Erythroblast (primary cell): ENCODE measurements around the gene MYNN.

ENCODE experiments used
- DNase-seq, 2 experiments: peaks; one replicate each; lab custom pipeline; 2025; lab: John Stamatoyannopoulos, UW
- GATA1 ChIP-seq: IDR thresholded peaks from 2 replicates; pipeline ENCODE4 v1.6.1; 2011; ENCODE audit warnings: low read depth, mild to moderate bottlenecking, control low read depth, low read length, moderate library complexity
- POLR2A ChIP-seq: IDR thresholded peaks from 2 replicates; pipeline ENCODE4 v1.6.1; 2011; ENCODE audit warnings: mild to moderate bottlenecking, low read length

The MYNN gene

DNA sequence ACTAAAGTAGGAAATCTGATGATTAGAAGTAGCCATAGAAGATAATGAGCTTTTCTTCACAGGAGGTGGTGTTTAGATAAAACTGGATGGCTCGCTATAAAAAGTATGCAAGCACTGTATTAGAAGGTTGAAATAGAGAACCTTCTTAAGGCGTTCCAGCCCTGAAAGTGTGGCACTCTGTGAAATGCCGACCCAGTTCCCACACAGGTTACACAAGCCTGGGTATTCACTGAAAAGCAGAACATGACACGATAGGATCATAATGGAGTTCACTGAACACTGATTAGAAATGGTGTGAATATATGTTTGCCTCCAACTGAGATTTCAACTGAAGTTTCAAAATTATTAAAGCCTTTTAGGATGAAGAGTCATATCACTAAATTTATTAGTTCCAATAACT is 54.5 kb downstream of the MYNN start:
- no peak for DNase-seq
- TF ChIP-seq GATA1 (no peak), POLR2A (no peak)

DNA sequence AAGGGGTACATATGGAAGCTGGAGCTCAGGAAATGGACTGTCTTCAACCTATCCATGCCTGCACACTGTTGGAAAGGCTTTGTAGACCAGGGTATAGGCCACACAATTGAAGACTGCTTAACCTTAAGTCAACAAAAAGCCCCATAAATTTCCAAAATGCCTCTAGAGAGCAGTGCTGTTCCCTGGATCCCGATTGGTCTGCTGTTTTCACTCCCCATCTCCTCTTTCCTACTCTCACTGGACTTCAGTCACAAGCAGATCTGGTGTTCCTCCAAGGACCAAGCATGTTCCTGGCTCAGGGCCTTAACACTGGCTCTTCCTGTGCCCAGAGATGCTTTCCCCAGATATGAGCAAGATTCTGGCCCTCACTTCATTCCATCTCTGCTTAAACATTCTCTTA is 62.3 kb downstream of the MYNN start:
- no peak for TF ChIP-seq GATA1
- no peak for TF ChIP-seq POLR2A
- no peak for DNase-seq

DNA sequence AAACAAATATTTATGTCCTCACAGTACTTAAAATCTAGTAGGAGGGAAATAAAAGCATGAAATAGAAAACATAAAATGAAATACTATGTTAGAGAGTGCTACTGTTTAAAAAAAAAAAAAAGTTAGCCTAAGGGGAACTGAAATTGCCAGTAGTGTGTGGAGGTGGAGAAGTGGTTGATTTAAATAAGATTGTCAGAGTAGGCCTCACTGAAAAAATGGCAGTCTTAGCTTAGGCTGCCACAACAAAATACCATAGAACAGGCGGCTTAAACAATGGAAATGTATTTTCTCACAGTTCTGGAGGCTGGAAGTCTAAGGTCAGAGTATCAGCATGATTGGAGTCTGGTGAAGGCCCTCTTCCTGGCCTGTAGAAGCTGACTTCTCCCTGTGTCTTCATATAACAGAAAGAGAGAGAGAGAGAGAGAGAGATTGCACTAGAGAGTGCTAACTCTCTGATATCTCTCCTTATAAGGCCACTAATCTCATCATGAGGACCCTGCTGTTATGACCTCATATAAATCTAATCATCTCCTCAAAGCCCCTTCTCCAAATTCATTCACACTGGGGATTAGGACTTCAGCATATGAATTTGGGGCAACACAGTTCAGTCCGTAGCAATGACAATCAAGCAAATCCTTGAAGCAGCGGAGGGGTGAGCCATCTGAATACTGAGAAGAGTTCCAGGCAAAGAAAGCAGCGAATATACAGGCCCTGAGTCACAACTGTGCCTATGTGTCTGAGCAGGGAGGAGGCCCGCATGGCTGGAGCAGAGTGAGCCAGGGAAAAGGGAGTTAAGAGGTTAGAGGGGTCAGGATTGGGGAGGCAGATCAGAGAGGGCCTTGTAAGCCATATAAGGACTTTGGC is 63.1 kb downstream of the MYNN start:
- no peak for DNase-seq
- TF ChIP-seq GATA1 (no peak), POLR2A (no peak)

DNA sequence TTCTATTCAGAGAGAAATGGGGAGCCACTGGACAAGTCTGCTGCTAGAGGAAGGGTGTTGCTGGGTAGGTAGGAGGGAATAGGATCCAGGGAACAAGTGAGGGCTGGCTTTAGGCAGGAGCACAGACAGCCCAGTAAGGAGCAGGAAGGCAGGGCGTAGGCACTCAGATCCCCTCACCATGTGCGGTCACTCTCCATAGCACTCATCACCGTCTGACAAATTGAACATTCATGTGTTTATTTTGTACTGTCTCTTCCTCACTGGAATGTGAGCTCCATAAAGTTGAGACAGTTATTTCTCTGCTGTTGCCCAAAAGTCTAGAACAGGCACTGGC is 63.7 kb downstream of the MYNN start:
- no peak for DNase-seq
- TF ChIP-seq POLR2A (no peak), GATA1 (no peak)

DNA sequence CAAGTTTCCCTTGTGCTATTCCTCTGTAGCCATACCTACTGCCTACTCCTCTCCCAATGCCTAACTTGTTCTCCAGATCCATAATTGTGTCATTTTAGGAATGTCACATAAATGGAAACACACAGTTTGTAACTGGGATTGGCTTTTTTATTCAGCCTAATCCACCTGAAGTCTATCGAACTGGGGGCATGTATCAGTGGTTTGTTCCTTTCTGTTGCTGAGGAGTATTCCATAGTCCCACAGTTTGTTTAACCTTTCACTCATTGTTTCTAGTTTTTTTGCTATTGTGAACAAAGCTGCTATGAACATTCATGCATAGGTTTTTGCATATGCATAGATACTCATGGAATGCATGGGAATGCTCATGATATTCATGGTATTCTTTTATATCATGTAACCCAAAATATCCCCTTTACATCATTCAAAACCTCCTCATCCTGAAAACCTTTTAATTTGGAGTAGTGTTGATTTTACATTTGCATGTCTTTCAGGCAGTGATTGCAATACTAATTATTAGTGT is 65.4 kb downstream of the MYNN start:
- DNase-seq = no peak
- no peak for TF ChIP-seq POLR2A
- no peak for TF ChIP-seq GATA1
